ENCODE data around the gene RRP7A.
"Not testable (repeated sequence)": the region's sequence is repeated elsewhere in the genome, so short reads cannot be mapped to it uniquely, and the experiment has no call there.

The RRP7A gene

GRCh38 chr22:42519525-42520401, at the start of gene RRP7A:
Gene RRP7A (minus strand): TSS chr22:42519796. CDS start chr22:42519786, 10 bp downstream.
- peak; percentile 81 for DNase-seq

DNA sequence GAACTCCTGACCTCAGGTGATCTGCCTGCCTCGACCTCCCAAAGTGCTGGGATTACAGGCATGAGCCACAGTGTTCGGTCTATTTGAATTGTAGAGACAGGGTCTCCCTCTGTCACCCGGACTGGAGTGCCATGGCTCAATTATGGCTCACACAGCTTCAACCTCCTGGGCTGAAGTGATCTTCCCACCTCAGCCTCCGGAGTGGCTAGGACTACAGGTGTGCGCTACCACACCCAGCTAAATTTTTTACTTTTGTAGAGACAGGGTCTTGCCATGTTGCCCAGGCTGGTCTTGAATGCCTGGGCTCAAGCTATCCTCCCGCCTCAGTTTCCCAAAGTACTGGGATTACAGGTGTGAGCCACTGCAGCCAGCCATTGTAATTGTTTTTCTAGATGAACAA, 48.4 kb upstream of the RRP7A start:
- not testable (repeated sequence) for DNase-seq

GRCh38 chr22:42565956-42566355, 46.4 kb upstream of the RRP7A start:
- DNase-seq: no peak

DNA sequence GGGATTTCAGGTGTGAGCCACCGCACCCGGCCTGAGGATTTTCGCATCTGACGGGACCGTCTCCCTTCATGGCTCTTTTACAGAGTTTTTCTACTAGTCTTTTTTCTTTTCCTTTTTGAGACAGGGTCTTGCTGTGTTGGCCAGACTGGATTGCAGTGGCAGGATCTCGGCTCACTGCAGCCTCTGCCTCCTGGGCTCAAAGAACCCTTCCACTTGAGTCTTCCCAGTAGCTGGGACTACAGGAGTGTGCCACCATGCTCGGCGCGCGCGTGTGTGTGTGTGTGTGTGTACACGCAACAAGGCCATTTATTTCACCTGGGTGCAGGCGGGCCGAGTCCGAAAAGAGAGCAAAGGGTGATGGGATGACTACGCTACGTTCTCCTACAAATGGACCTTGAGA, 45.1 kb upstream of the RRP7A start:
- no peak for DNase-seq

- DNase-seq: not testable (repeated sequence)
These were observed 44.3 kb upstream of the RRP7A start for GRCh38 chr22:42563943-42564342.

- DNase-seq: no peak
These were observed 43.1 kb upstream of the RRP7A start for GRCh38 chr22:42562684-42563083.

DNA sequence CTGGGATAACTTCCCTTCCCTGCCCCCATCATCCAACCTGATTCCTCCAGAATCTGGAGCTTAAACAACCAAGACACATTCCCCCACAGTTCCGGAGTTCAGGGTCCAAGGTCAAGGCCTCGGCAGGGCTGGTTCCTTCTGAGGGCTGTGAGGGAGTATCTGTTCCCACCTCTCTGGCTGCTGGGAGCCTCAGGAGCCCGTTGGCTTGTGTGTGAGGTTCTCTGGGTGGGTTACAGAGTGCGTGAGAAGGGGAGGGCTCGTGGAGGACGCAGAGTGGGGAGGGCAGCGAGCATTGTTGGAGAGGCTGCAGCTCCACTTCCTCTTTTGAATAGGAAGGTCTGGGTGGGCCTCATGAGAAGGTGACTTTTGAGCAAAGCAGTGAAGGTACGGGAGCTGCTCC, 42.7 kb upstream of the RRP7A start:
- no peak for DNase-seq

DNA sequence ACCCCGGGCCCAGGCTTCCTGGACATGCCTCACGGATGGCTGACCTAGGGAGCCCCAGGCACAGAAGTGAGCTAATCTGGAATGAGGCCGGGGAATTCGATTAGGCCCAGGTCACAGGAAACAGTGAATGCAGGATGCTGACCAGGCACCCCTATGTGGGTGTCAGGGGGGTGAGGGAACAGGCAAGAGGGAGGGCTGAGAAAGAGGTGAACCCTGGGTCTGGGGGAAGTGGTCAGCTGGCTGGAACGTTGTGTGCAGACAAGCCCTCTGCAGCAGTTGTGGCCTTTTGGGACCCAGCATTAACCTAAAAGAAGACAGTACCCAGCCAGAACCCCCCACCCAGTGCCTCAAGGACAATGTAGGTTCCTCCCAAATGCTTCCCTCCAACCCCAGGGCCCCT, 42.3 kb upstream of the RRP7A start:
- no peak for DNase-seq

DNA sequence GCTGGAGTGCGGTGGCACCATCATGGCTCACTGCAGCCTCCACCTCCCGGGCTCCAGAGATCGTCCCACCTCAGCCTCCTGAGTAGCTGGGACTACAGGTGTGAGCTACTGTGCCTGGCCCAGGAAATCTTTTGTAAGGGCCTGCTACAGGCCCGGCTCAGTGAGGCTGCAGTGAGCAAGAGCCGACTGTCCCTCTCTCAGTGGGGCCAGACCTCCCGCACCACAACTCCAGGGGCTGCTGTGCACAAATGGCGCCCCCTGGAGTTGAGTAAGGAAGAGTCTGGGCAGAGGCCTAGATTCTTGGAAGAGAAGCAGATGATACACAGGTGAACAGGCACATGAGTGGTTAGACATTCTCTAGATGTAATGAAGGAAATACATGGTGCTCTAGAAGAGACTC, 41.2 kb upstream of the RRP7A start:
- DNase-seq: no peak

DNA sequence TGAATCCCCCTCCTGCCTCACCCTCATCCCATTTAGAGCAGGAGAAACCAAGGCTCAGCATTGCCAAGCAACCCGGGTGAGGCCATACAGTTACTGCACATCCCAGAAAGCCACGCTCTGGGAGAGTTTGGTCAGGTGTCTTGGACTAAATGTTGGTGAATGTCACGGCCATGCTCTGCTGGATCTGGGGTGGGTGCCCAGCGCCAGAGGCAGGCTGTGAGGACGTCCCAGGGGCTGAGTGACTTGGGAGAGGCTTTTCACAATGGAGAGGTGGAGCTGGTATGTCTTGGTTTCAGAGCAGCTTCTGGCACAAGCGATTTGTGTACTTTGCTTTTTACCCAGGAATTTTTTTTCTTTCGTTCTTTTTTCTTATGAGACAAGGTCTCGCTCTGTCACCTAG, 40.8 kb upstream of the RRP7A start:
- no peak for DNase-seq

- DNase-seq: peak; percentile 92
These were observed 34.1 kb upstream of the RRP7A start, which contains the start of gene SERHL2 for GRCh38 chr22:42553475-42554361. Gene SERHL2 (plus strand): TSS chr22:42553956. CDS start chr22:42554021, 65 bp downstream.

DNA sequence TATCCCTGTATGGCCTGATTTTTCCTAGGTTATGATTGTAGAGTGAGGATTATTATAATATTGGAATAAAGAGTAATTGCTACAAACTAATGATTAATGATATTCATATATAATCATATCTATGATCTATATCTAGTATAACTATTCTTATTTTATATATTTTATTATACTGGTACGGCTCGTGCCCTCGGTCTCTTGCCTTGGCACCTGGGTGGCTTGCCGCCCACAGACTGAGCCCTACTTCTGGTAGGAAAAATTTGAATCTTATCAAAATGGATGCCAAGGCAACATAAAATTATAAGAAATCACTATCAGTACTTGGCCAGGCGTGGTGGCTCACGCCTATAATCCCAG, 32.7 kb upstream of the RRP7A start:
- DNase-seq: not testable (repeated sequence)

GRCh38 chr22:42549331-42550060, 29.9 kb upstream of the RRP7A start:
- DNase-seq: no peak

GRCh38 chr22:42548597-42549330, 29.2 kb upstream of the RRP7A start:
- no peak for DNase-seq

DNA sequence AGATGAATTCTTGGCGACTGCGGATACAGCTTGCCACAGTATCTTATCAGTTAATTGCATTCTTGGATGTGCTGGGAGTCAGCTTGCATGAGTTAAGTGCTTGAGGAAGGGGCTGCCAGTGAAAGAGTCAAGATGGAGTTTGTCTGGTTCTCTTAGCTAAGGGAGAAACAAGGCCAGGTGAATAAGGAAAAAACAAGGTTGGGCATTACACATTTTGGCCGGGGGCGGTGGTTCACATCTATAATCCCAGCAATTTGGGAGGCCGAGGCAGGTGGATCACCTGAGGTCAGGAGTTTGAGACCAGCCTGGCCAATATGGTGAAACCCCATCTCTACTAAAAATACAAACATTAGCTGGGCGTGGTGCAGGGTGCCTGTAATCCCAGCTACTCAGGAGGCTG, 28.5 kb upstream of the RRP7A start:
- not testable (repeated sequence) for DNase-seq

DNA sequence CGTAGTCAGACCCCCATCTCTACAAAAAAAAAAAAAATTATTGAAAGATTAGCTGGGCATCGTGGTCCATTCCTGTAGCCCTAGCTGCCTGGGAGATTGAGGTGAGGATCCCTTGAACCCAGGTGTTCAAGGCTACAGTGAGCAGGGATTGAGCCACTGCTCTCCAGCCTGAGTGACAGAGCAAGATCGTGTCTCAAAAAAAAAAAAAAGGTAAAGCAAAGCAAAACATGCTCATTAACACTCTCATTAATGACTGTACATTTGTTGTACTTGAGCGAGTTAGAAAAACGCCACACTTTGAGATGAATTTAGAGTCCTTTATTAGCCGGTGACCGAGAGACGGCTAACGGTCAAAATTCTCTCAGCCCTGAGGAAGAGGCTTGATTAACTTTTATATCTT, 28.0 kb upstream of the RRP7A start:
- no peak for DNase-seq

GRCh38 chr22:42544686-42545085, 25.1 kb upstream of the RRP7A start:
- DNase-seq: no peak

GRCh38 chr22:42539236-42539771, 19.7 kb upstream of the RRP7A start:
- not testable (repeated sequence) for DNase-seq

- DNase-seq: peak; percentile 29
These were observed 17.7 kb upstream of the RRP7A start for GRCh38 chr22:42537199-42537831.

GRCh38 chr22:42536634-42537033, 17.0 kb upstream of the RRP7A start:
- not testable (repeated sequence) for DNase-seq

- no peak for DNase-seq
These were observed 16.6 kb upstream of the RRP7A start for GRCh38 chr22:42536166-42536565.

Measured in CD4-positive, alpha-beta T cell treated with Interferon gamma for 1 hour (primary cell).